Peyer's patch (tissue), 4 donors: ENCODE results near the gene EQTN.

Experiments used
- CTCF ChIP-seq, 6 experiments: fragments of 450-650 bp in 4 of 6; fragments of 200-600 bp in 2 of 6; sonication (generic) in 1 of 6; IDR thresholded peaks; one replicate each; pipeline ENCODE4 v1.5.1; 2017 to 2019; ENCODE audit warnings: antibody characterized with exemption in 6 of 6, mild to moderate bottlenecking in 3 of 6, moderate library complexity in 1 of 6
- POLR2A ChIP-seq, 2 donors: fragments of 450-650 bp; IDR thresholded peaks; one replicate each; pipeline ENCODE4 v1.5.1; 2017; ENCODE audit warnings: antibody characterized with exemption in 2 of 2, mild to moderate bottlenecking in 2 of 2, moderate library complexity in 2 of 2

DNA sequence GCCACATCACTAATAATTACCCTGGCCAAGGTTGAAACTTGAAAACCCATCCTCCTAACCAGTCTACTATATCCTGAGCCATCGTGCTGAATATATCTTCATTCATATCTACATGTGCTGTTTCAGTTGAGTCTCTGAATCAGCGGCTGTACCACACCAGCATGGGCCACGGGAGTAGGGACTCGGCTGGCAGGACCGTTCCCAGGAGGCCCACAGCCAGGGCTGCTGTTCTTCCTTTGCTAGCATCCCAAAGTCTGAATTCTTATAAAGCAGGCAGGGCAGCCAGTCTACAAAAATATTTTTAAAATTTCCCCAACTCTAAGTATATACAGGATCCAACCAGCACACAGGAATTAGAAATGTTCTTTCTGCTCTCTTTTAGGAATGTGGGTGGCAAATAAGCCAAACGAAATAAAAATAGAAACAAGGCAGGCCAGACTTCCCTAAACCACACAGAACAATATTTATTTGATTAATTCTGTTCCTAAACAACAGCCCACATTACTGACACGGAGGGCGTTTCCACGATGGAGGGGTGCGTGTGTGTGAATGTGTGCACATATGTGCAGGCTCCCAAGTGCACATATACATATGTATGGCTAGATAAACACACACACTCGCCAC lies 42.8 kb upstream of the EQTN start:
- TF ChIP-seq CTCF (IDR thresholded peaks at IDR 0.05), result no peak
- TF ChIP-seq POLR2A (IDR thresholded peaks at IDR 0.05), result no peak
